ENCODE data around the gene SULT4A1. TPM values are rescaled to one million over a fixed set of nuclear protein-coding genes. Genes with fewer than 3 reads are reported as not detected.

SULT4A1 gene
- total and polyA plus RNA-seq, 2 of the 8 experiments (the other 6 are each of a cell fraction or from before 2014, with no cell fraction given), result 9.1 to 11.8 TPM

DNA sequence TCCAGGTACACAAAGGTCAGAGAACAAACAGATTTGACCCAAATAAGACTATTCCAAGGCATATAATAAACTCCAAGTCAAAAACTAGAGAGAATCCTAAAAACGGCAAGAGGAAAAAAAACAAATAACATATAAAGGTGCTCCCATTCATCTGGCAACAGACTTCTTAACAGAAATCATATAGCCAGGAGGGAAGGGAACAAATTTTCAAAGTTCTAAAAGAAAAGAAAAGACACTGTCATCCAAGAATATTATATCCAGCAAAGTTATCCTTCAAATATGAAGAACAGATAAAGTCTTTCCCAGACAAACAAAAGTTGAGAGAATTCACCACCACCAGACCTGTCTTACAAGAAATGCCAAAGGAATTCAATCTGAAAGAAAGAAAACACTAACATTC is 61.3 kb downstream of the SULT4A1 start:
- Histone ChIP-seq H2BK5ac (ENCODE audit: low read depth, low read length) (no peak overlapping the region), H2BK12ac (ENCODE audit: low read depth, low read length) (no peak overlapping the region), H2BK15ac (ENCODE audit: low read length) (no peak overlapping the region), H4K5ac (ENCODE audit: insufficient read length, low read depth, low read length) (no peak overlapping the region), H3K4ac (replicated peaks; ENCODE audit: insufficient read length, low read depth, low read length) (no peak overlapping the region), H3K18ac (ENCODE audit: extremely low read depth, low read length) (no peak overlapping the region), H3K9ac (replicated peaks in 1 of 4; ENCODE audit: extremely low read depth in 1 of 4, low read depth in 3 of 4, low read length in 3 of 4) (no peak overlapping the region), H3K27ac (ENCODE audit: low read depth, low read length) (no peak overlapping the region), H3K14ac (ENCODE audit: insufficient read length) (no peak overlapping the region), H4K91ac (replicated peaks; ENCODE audit: insufficient read length, low read length) (no peak overlapping the region), H3K23ac (ENCODE audit: insufficient read length) (no peak overlapping the region), H2AK5ac (ENCODE audit: low read depth, low read length) (no peak overlapping the region), H3K4me2 (ENCODE audit: insufficient read depth in 1 of 2, low read depth in 2 of 2, low read length in 2 of 2) (no peak overlapping the region), H3K4me3 (ENCODE audit: extremely low read depth in 1 of 4, insufficient read depth in 2 of 4, low read depth in 3 of 4, low read length in 4 of 4) (no peak overlapping the region), H2AFZ (ENCODE audit: low read length) (no peak overlapping the region), H2BK120ac (replicated peaks; ENCODE audit: low read depth, low read length) (no peak overlapping the region), H2BK20ac (ENCODE audit: low read length) (no peak overlapping the region), H3K79me2 (ENCODE audit: control insufficient read depth in 1 of 2, insufficient read depth in 2 of 2, low read length in 2 of 2) (no peaks in the 10 kb centered on the region), H4K8ac (ENCODE audit: extremely low read depth, insufficient read depth, low read length) (no peak overlapping the region), H3K36me3 (ENCODE audit: control insufficient read depth in 2 of 4, insufficient read depth in 4 of 4, low read length in 3 of 4) (no peaks in the 10 kb centered on the region), H3K79me1 (ENCODE audit: low read depth, low read length) (no peaks in the 10 kb centered on the region), H3K23me2 (ENCODE audit: low read depth, low read length) (no peaks in the 10 kb centered on the region), H4K20me1 (replicated peaks in 1 of 2; ENCODE audit: control insufficient read depth in 1 of 2, insufficient read depth in 2 of 2, low read length in 2 of 2) (no peaks in the 10 kb centered on the region), H3K27me3 (replicated peaks in 1 of 4; ENCODE audit: control insufficient read depth in 3 of 4, extremely low read depth in 1 of 4, insufficient read depth in 3 of 4, low read length in 3 of 4) (no peaks in the 10 kb centered on the region), H3K4me1 (replicated peaks in 1 of 4; ENCODE audit: control insufficient read depth in 3 of 4, insufficient read depth in 4 of 4, low read length in 3 of 4) (peaks cover 0 to 3% (median 0%) of the 10 kb centered on the region in 4 experiments; a peak in 3 of 7 replicates), H3K56ac (replicated peaks; ENCODE audit: insufficient read length, low read depth, low read length) (no peak overlapping the region), H3K9me3 (ENCODE audit: insufficient read depth in 2 of 2, low read depth in 1 of 2, low read length in 1 of 2) (no peaks in the 10 kb centered on the region)
- FAIRE-seq (no peak), DNase-seq (ENCODE audit: low read depth in 1 of 2, low spot score in 2 of 2) (no peak)
- ChIA-PET CTCF (ENCODE audit: partially characterized antibody) (interaction anchor here (1.0 to 1.3 kb wide), 2 partner anchors 82 to 414 kb away, joined by 3 read pairs; no protein-coding TSS in a partner anchor), POLR2A (ENCODE audit: partially characterized antibody) (interaction anchor here (1.2 kb wide), 1 partner anchor 22 kb away, joined by 4 read pairs; no protein-coding TSS in a partner anchor)
- WGBS, 2 experiments (ENCODE audit: extremely low coverage in 1 of 2, insufficient coverage in 1 of 2, insufficient read length in 1 of 2, insufficient replicate concordance in 2 of 2, low coverage in 1 of 2, low lambda C conversion rate in 2 of 2, missing lambda C conversion rate in 1 of 2), result 79% methylated on average over 1 of the region's 1 CpG; no CpG with 5 or more reads in 1 of the 2 experiments
- TF ChIP-seq SAP30 (IDR thresholded peaks at IDR 0.05; ENCODE audit: insufficient read depth, insufficient replicate concordance, low read length) (no peak), KDM1A (IDR thresholded peaks at IDR 0.05; ENCODE audit: borderline replicate concordance, low read length) (no peak), EGR1 (IDR thresholded peaks at IDR 0.05; ENCODE audit: borderline replicate concordance, low read depth, low read length) (no peak), TAF7 (optimal IDR thresholded peaks at IDR 0.05; ENCODE audit: borderline replicate concordance, low read depth, low read length) (no peak), CBX8 (IDR thresholded peaks at IDR 0.05; ENCODE audit: borderline replicate concordance, low read depth, low read length) (no peak), RAD21 (IDR thresholded peaks at IDR 0.05 in 1 of 2, conservative IDR thresholded peaks at IDR 0.05 in 1 of 2; ENCODE audit: low read depth in 2 of 2, low read length in 2 of 2) (no peak), CTBP2 (IDR thresholded peaks at IDR 0.05; ENCODE audit: borderline replicate concordance, insufficient read depth, insufficient read length, low read length) (no peak)
